ENCODE data around the gene SUMO1.

SUMO1 gene

GRCh38 chr2:202203348-202203747 lies 35.0 kb downstream of the SUMO1 start:
- no peak overlapping the region for H3K27ac ChIP-seq
- H3K4me3 ChIP-seq, result no peak overlapping the region

GRCh38 chr2:202201220-202202160 lies 36.9 kb downstream of the SUMO1 start:
- no peak overlapping the region for H3K4me3 ChIP-seq

DNA sequence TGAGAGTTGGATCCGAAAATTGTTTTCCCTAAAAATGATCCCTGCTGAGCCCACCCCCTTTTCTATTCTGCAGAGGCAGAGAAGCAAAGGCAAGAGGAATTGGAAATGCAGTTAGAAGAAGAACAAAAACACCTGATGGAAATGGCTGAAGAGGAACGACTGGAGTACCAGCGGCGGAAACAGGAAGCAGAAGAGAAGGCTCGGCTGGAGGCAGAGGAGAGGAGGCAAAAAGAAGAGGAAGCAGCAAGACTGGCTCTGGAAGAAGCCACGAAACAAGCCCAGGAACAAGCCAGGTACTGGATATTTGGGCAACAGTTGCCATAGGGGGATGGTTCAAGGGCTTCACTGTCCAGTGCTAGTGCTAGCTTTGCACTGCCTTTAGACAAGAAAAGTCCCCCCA lies 41.7 kb downstream of the SUMO1 start:
- no peak overlapping the region for H3K4me3 ChIP-seq

More at GRCh38 chr2:202201220-202202160, 36.9 kb downstream of the SUMO1 start:
- no peak overlapping the region for H3K27ac ChIP-seq

GRCh38 chr2:202194418-202194817 lies 44.0 kb downstream of the SUMO1 start:
- no peak overlapping the region for H3K27ac ChIP-seq
- no peak overlapping the region for H3K4me3 ChIP-seq

More for the DNA sequence above, 41.7 kb downstream of the SUMO1 start:
- no peak overlapping the region for H3K27ac ChIP-seq

DNA sequence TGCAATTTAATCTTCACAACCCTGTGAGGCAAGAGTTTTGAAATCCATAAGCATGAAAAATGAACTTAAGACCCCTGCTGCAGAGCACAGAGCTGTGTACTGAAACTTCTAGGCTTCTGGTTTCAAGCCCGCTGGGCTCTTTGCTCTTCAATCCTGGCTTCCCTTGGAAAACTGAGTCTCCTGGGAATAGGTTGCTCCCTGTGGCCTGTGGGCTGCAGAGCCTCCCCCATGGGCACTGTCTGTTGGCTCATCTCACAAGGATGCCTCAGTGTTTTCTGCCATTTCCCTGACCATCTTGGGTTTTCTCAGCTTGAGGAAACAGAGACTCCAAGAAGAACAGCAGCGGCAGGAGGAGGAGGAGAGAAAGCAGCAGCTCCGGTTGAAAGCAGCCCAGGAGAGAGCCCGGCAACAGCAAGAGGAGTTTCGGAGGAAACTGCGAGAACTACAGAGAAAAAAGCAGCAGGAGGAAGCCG lies 44.5 kb downstream of the SUMO1 start:
- Histone ChIP-seq H3K4me3 (no peak overlapping the region), H3K27ac (no peak overlapping the region)

DNA sequence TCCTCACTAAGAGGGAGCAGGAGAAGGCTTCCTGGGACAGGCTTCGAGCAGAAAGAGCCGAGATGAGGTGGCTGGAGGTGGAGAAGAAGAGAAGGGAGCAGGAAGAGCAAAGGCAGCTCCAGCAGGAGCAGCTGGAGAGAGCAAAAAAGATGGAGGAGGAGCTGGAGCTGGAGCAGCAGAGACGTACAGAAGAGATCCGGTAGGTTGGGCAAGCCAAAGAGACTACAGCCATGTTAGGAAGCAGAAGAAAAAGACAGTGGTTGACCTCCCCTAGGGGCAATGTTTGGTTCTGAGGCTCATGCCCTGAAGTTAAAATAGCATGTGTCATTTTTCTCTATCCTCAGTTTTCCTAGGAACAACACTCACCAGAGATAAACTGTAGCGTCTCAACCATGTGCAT lies 45.1 kb downstream of the SUMO1 start:
- no peak overlapping the region for H3K4me3 ChIP-seq

DNA sequence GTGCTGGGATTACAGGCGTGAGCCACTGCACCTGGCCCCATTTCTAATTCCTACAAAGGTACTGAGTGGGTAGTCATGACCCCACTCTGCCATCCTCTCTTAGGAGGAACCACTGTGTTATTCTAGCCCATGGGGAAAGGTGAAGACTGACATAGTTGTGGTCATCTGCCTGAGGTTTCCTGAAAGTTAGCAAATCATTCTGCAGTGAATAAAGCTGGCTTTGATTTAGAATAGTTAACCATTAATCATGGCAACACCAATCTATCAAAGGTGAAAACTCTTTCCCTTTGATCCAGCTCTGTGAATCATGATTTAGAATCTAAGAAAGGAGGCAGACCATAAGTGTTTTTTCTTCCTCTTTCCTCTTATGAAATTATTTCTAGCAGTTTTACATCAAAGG lies 50.8 kb downstream of the SUMO1 start:
- no peak overlapping the region for H3K4me3 ChIP-seq
- H3K27ac ChIP-seq, result no peak overlapping the region

More for the DNA sequence above, 45.1 kb downstream of the SUMO1 start:
- no peak overlapping the region for H3K27ac ChIP-seq

GRCh38 chr2:202186641-202187202 lies 51.7 kb downstream of the SUMO1 start:
- Histone ChIP-seq H3K4me3 (no peak overlapping the region), H3K27ac (no peak overlapping the region)

GRCh38 chr2:202185156-202185555 lies 53.2 kb downstream of the SUMO1 start:
- no peak overlapping the region for H3K4me3 ChIP-seq
- H3K27ac ChIP-seq, result no peak overlapping the region

GRCh38 chr2:202184557-202184956 lies 53.8 kb downstream of the SUMO1 start:
- Histone ChIP-seq H3K4me3 (no peak overlapping the region), H3K27ac (no peak overlapping the region)

DNA sequence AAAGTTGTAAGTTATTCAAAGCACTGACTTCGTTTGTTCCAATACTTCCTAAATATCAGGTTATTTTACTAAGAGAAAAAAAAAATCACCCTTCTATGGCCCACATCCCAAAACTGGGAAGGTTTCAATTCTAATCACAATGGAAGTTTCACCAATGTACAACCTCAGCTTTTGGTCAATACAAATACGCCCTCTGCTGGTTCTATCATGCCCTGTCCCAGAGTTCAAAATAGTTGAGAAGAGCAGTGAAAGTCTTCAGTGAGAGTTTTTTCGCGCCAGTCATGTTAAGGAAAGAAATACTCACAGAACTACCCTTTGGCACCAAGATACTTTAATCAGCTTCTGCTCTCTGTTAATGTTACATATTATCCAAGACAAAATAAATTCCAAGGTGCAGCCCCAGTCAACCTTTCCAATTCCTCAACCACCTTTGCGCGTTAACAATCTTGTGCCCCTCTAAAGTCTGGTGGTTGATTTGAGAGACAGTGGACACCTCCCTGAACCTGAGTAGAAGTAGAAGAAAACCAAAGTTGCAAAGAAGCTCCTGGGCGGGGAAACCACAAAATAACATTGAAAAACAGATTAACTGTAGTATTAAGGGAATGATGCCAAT lies 59.9 kb downstream of the SUMO1 start:
- Histone ChIP-seq H3K27ac (no peak overlapping the region), H3K4me3 (no peak overlapping the region)

- Histone ChIP-seq H3K27ac (no peak overlapping the region), H3K4me3 (no peak overlapping the region)
Observed at GRCh38 chr2:202172439-202173211, 65.8 kb downstream of the SUMO1 start.

GRCh38 chr2:202171241-202171825 lies 67.1 kb downstream of the SUMO1 start:
- Histone ChIP-seq H3K27ac (no peak overlapping the region), H3K4me3 (no peak overlapping the region)

GRCh38 chr2:202169832-202170424 lies 68.5 kb downstream of the SUMO1 start:
- Histone ChIP-seq H3K4me3 (no peak overlapping the region), H3K27ac (no peak overlapping the region)

DNA sequence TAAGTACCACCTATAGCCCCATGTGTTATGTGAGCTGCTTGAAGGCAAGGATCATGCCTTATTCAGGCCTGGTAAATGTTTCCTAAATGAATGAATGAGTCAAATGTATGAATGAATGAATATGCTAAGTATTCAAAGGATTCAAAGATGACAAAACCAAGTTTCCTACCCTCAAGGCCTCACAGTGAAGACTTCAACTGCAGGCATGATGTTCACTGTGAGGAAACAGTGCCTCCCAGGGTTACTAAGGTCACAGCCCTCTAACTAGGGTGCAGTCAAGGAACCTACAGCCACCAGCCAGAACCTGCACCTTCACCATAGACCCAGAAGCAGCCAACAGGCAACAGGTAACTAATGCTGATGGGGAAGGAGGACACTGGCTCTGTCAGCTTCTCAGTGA lies 69.3 kb downstream of the SUMO1 start:
- no peak overlapping the region for H3K4me3 ChIP-seq
- no peak overlapping the region for H3K27ac ChIP-seq

GRCh38 chr2:202165945-202166344 lies 72.5 kb downstream of the SUMO1 start:
- Histone ChIP-seq H3K4me3 (no peak overlapping the region), H3K27ac (no peak overlapping the region)

GRCh38 chr2:202165208-202165607 lies 73.2 kb downstream of the SUMO1 start:
- Histone ChIP-seq H3K27ac (no peak overlapping the region), H3K4me3 (no peak overlapping the region)

DNA sequence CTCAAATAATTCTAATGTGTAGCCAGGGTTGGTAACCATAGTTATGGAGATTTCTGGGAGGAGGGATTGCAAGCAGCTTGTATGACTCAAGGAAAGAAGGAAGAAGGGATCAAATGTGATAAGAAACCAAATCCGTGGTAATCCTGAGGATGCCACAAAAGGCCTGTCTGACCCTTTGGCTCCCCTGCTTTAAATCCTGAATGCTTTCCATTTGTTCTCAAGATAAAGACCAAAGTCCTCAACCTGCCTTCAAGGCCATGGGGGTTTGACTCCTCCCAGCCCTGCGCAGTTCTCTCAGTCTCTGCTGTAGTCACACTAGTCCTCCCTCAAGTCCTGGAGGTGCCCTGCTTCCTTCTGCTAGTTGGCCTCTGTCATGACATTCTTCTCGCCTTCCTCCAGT lies 74.0 kb downstream of the SUMO1 start:
- no peak overlapping the region for H3K4me3 ChIP-seq
- no peak overlapping the region for H3K27ac ChIP-seq

GRCh38 chr2:202161151-202161835 lies 77.1 kb downstream of the SUMO1 start:
- Histone ChIP-seq H3K4me3 (no peak overlapping the region), H3K27ac (no peak overlapping the region)

All from skin epidermis (tissue), 12 donors.